SK-N-SH (cell line): ENCODE data around the gene FAM76A. TPM values are rescaled to one million over a fixed set of nuclear protein-coding genes. Genes with fewer than 3 reads are reported as not detected.

Experiments used
- CTCF ChIA-PET: fragments of 300-600, 350-600 bp; formaldehyde crosslinking; extraction: SDS; loops from one replicate; lab custom pipeline; 2021; lab: Yijun Ruan, JAX
- POLR2A ChIA-PET: fragments of 350-600 bp; sonication (Branson Sonifier 250); formaldehyde crosslinking; extraction: SDS; loops from one replicate; lab custom pipeline; 2020; ENCODE audit warnings: antibody characterized with exemption, inconsistent platforms; lab: Yijun Ruan, JAX
- DNase-seq: peaks from one replicate; pipeline ENCODE4 v3.0.0; 2012
- H2AFZ ChIP-seq: fragments of 200-600 bp; sonication (generic); 2 replicates; pipeline ENCODE4 v1.8.1; 2016; ENCODE audit warnings: antibody characterized with exemption, mild to moderate bottlenecking, low read depth
- H3F3A ChIP-seq: fragments of 200-600 bp; sonication (generic); replicated peaks from 2 replicates; pipeline ENCODE3; 2016; ENCODE audit warnings: antibody characterized with exemption, mild to moderate bottlenecking; ENCODE audit not compliant: insufficient read depth
- H3K27ac ChIP-seq, 2 experiments: fragments of 200-500 bp in 1 of 2; fragments of 200-600 bp in 1 of 2; sonication (Bioruptor generic) in 1 of 2; sonication (generic), shearing (Covaris generic) in 1 of 2; 2 replicates each; pipeline versions ENCODE4 v1.5.1 to v1.6.1; 2014 to 2016; ENCODE audit warnings: low read depth in 2 of 2, inconsistent platforms in 1 of 2, low read length in 1 of 2, mild to moderate bottlenecking in 1 of 2, mixed read lengths in 1 of 2
- H3K27me3 ChIP-seq: fragments of 200-600 bp; sonication (generic), shearing (Covaris generic); 2 replicates; pipeline ENCODE4 v1.6.1; 2016; ENCODE audit warnings: mixed run types; ENCODE audit not compliant: insufficient read depth
- H3K36me3 ChIP-seq, 2 experiments: fragments of 200-500 bp in 1 of 2; fragments of 200-600 bp in 1 of 2; sonication (Bioruptor generic) in 1 of 2; sonication (generic) in 1 of 2; replicated peaks in 1 of 2; 2 replicates each; pipeline versions ENCODE3 to v1.5.1; 2014 to 2016; ENCODE audit warnings: low read length in 1 of 2, mild to moderate bottlenecking in 1 of 2; ENCODE audit not compliant: insufficient read depth in 2 of 2, control insufficient read depth in 1 of 2
- H3K4me1 ChIP-seq, 2 experiments: fragments of 200-500 bp in 1 of 2; fragments of 200-600 bp in 1 of 2; sonication (Bioruptor generic) in 1 of 2; sonication (generic), shearing (Covaris generic) in 1 of 2; 2 replicates each; pipeline versions ENCODE4 v1.5.1 to v1.6.1; 2014 to 2016; ENCODE audit warnings: low read depth in 1 of 2, low read length in 1 of 2, mixed run types in 1 of 2; ENCODE audit not compliant: insufficient read depth in 2 of 2, control insufficient read depth in 1 of 2
- H3K4me2 ChIP-seq: fragments of 200-600 bp; sonication (generic), shearing (Covaris generic); 2 replicates; pipeline ENCODE4 v1.6.1; 2017; ENCODE audit warnings: mixed run types
- H3K4me3 ChIP-seq, 2 experiments: fragments of 200-500 bp in 1 of 2; fragments of 200-600 bp in 1 of 2; sonication (Bioruptor generic) in 1 of 2; sonication (generic), shearing (Covaris generic) in 1 of 2; 2 replicates each; pipeline versions ENCODE4 v1.5.1 to v1.8.1; 2014 to 2016; ENCODE audit warnings: low read depth in 2 of 2, inconsistent platforms in 1 of 2, low read length in 1 of 2, mild to moderate bottlenecking in 1 of 2, mixed read lengths in 1 of 2, moderate library complexity in 1 of 2
- H3K79me2 ChIP-seq: fragments of 200-600 bp; sonication (generic); 2 replicates; pipeline ENCODE4 v1.8.1; 2017; ENCODE audit warnings: mild to moderate bottlenecking; ENCODE audit not compliant: insufficient read depth
- H3K9ac ChIP-seq: fragments of 200-600 bp; sonication (generic); 2 replicates; pipeline ENCODE4 v1.6.1; 2017; ENCODE audit warnings: mixed run types
- H3K9me2 ChIP-seq: fragments of 200-600 bp; sonication (generic); 2 replicates; pipeline ENCODE4 v1.6.1; 2017; ENCODE audit warnings: mixed run types
- H3K9me3 ChIP-seq: fragments of 200-600 bp; sonication (generic); 2 replicates; pipeline ENCODE4 v1.6.1; 2017; ENCODE audit warnings: mixed run types, mild to moderate bottlenecking, moderate library complexity
- H4K20me1 ChIP-seq: fragments of 200-600 bp; sonication (generic); 2 replicates; pipeline ENCODE4 v1.6.1; 2017; ENCODE audit warnings: mild to moderate bottlenecking, mixed run types; ENCODE audit not compliant: insufficient read depth
- CHD2 ChIP-seq: fragments of 150-350 bp; IDR thresholded peaks from 2 replicates; pipeline ENCODE4 v1.6.1; 2018; ENCODE audit warnings: low read length; ENCODE audit not compliant: partially characterized antibody
- CTCF ChIP-seq: fragments of 200-600 bp; sonication (generic); IDR thresholded peaks from 2 replicates; pipeline ENCODE4 v1.6.1; 2017; ENCODE audit warnings: antibody characterized with exemption, mild to moderate bottlenecking, moderate library complexity
- ELF1 ChIP-seq: IDR thresholded peaks from 2 replicates; pipeline ENCODE4 v1.4.0; 2012
- EP300 ChIP-seq, 2 experiments: IDR thresholded peaks; 2 replicates each; pipeline versions ENCODE4 v1.4.0 to v1.6.1; 2012; ENCODE audit warnings: borderline replicate concordance in 1 of 2, low read depth in 1 of 2, low read length in 1 of 2
- EZH2phosphoT487 ChIP-seq: fragments of 200-600 bp; sonication (generic); IDR thresholded peaks from 2 replicates; pipeline ENCODE4 v1.6.1; 2017; ENCODE audit warnings: low read depth, mixed run types, mild to moderate bottlenecking, antibody characterized with exemption, moderate library complexity, borderline replicate concordance
- FOSL2 ChIP-seq: IDR thresholded peaks from 2 replicates; pipeline ENCODE4 v1.4.0; 2012; ENCODE audit warnings: low read depth, mild to moderate bottlenecking, moderate library complexity, borderline replicate concordance
- FOXJ3 ChIP-seq: sonication (generic); formaldehyde crosslinking; IDR thresholded peaks from 2 replicates; pipeline ENCODE4 v1.5.1; 2020; ENCODE audit warnings: mild to moderate bottlenecking, missing genetic modification reagents
- FOXM1 ChIP-seq: IDR thresholded peaks from 2 replicates; pipeline ENCODE4 v1.4.0; 2012; ENCODE audit warnings: low read depth, mild to moderate bottlenecking
- GABPA ChIP-seq: IDR thresholded peaks from 2 replicates; pipeline ENCODE4 v1.4.0; 2012; ENCODE audit warnings: low read depth, mild to moderate bottlenecking
- IRF3 ChIP-seq: fragments of 150-350 bp; IDR thresholded peaks from 2 replicates; pipeline ENCODE4 v1.6.1; 2016; ENCODE audit warnings: mild to moderate bottlenecking, low read depth, low read length
- JUND ChIP-seq: IDR thresholded peaks from 2 replicates; pipeline ENCODE4 v1.4.0; 2012
- MAX ChIP-seq: IDR thresholded peaks from 2 replicates; pipeline ENCODE4 v1.4.0; 2012; ENCODE audit warnings: low read depth
- MEF2A ChIP-seq: IDR thresholded peaks from 2 replicates; pipeline ENCODE4 v1.4.0; 2012; ENCODE audit warnings: low read depth, borderline replicate concordance
- MXI1 ChIP-seq: IDR thresholded peaks from 2 replicates; pipeline ENCODE4 v1.6.1; 2012; ENCODE audit warnings: mild to moderate bottlenecking, low read depth, low read length, improper control_type of control experiment
- NFIC ChIP-seq: IDR thresholded peaks from 2 replicates; pipeline ENCODE4 v1.4.0; 2012; ENCODE audit warnings: borderline replicate concordance
- NRF1 ChIP-seq: IDR thresholded peaks from 2 replicates; pipeline ENCODE4 v1.6.1; 2012; ENCODE audit warnings: low read depth, mild to moderate bottlenecking, low read length
- POLR2AphosphoS5 ChIP-seq: IDR thresholded peaks from 2 replicates; pipeline ENCODE4 v1.6.1; 2012; ENCODE audit warnings: low read depth, low read length
- RAD21 ChIP-seq: IDR thresholded peaks from 2 replicates; pipeline ENCODE4 v1.6.1; 2012; ENCODE audit warnings: mild to moderate bottlenecking, low read length
- RCOR1 ChIP-seq: fragments of 150-350 bp; IDR thresholded peaks from 2 replicates; pipeline ENCODE4 v1.6.1; 2017; ENCODE audit warnings: antibody characterized with exemption, low read length
- RFX5 ChIP-seq: IDR thresholded peaks from 2 replicates; pipeline ENCODE4 v1.6.1; 2012; ENCODE audit warnings: mild to moderate bottlenecking, improper control_type of control experiment, low read length
- RXRA ChIP-seq: IDR thresholded peaks from 2 replicates; pipeline ENCODE4 v1.4.0; 2012; ENCODE audit warnings: low read depth, mild to moderate bottlenecking, borderline replicate concordance
- SIN3A ChIP-seq: IDR thresholded peaks from 2 replicates; pipeline ENCODE4 v1.6.1; 2012; ENCODE audit warnings: low read depth, mild to moderate bottlenecking, low read length, moderate library complexity, borderline replicate concordance
- TAF1 ChIP-seq: IDR thresholded peaks from 2 replicates; pipeline ENCODE4 v1.6.1; 2012; ENCODE audit warnings: low read depth, mild to moderate bottlenecking, low read length, moderate library complexity, borderline replicate concordance
- TCF12 ChIP-seq: IDR thresholded peaks from 2 replicates; pipeline ENCODE4 v1.4.0; 2012
- TEAD4 ChIP-seq: IDR thresholded peaks from 2 replicates; pipeline ENCODE4 v1.4.0; 2012; ENCODE audit warnings: mild to moderate bottlenecking, borderline replicate concordance; ENCODE audit not compliant: insufficient read depth
- USF1 ChIP-seq: IDR thresholded peaks from 2 replicates; pipeline ENCODE4 v1.4.0; 2012; ENCODE audit warnings: low read depth, borderline replicate concordance
- USF2 ChIP-seq: fragments of 150-350 bp; IDR thresholded peaks from 2 replicates; pipeline ENCODE4 v1.6.1; 2017; ENCODE audit warnings: antibody characterized with exemption, low read length, low read depth, borderline replicate concordance
- WGBS: methylation state at CpG from one replicate; pipeline ENCODE4 v1.1.6; 2017; ENCODE audit warnings: low lambda C conversion rate; 5-methylcytosine and 5-hydroxymethylcytosine counted together
- polyA plus RNA-seq, 3 experiments: library from polyadenylated mRNA; depleted of rRNA; stranded (reverse); fragments of >200 nt; gene quantifications; 2 replicates each; pipeline ENCODE4 v1.2.3, GENCODE V29; 2012

FAM76A gene
- polyA plus RNA-seq, 1 of the 3 experiments (the other 2 are of a cell fraction): 2.9 TPM

GRCh38 chr1:27772932-27773825, 47.4 kb downstream of the FAM76A start, which contains the start of gene STX12:
TSS of gene STX12 (plus strand) at chr1:27773219. CDS start at chr1:27773308, 89 bp downstream.
- DNase-seq: peak; percentile 98
- H3K9ac ChIP-seq: peak within 1 kb of the TSS; percentile 81
- ChIA-PET POLR2A (interaction anchor here (0.7 to 1.2 kb wide), 10 partner anchors 12 to 101 kb away, joined by 3 to 19 read pairs (median 3); partner anchors contain the start of genes FAM76A, IFI6 and PPP1R8), CTCF (interaction anchor here (0.8 to 2.9 kb wide), 8 partner anchors 14 to 381 kb away, joined by 3 to 13 read pairs (median 4); partner anchors contain the start of genes FAM76A, GPR3 and IFI6)
- no peaks in the 10 kb centered on the region for H3F3A ChIP-seq
- peaks cover 0 to 5% of the 10 kb centered on the region in 2 experiments; a peak in 2 of 4 replicates for H3K4me1 ChIP-seq
- H4K20me1 ChIP-seq: 0 out of 2 replicates have a peak, but pooled peaks cover 9% of the 10 kb centered on the region
- peak within 1 kb of the TSS; percentile 84 to 88 for H3K4me3 ChIP-seq
- H3K9me2 ChIP-seq: no peaks in the 10 kb centered on the region
- H2AFZ ChIP-seq: peak within 1 kb of the TSS; percentile 79
- H3K36me3 ChIP-seq: peaks cover 0 to 4% of the 10 kb centered on the region in 2 experiments
- peak within 1 kb of the TSS; percentile 70 to 81 for H3K27ac ChIP-seq
- H3K4me2 ChIP-seq: peak within 1 kb of the TSS; percentile 92
- 2% methylated on average over 37 of the region's 58 CpGs for WGBS
- H3K9me3 ChIP-seq: no peaks in the 10 kb centered on the region
- no peaks in the 10 kb centered on the region for H3K27me3 ChIP-seq
- peaks cover 49% of the 10 kb centered on the region for H3K79me2 ChIP-seq
- TF ChIP-seq TAF1 (peak; percentile 98), ELF1 (peak; percentile 59), POLR2AphosphoS5 (peak; percentile 91), MEF2A (no peak), USF1 (no peak), SIN3A (peak; percentile 68; the same call in 1 of the 2 replicates), EZH2phosphoT487 (no peak), RXRA (no peak), FOSL2 (peak; percentile 34; the same call in 1 of the 2 replicates), RCOR1 (no peak), TEAD4 (no peak), NRF1 (peak; percentile 95), CTCF (no peak), FOXJ3 (no peak), FOXM1 (no peak), USF2 (no peak), RAD21 (no peak; the same call in 1 of the 2 replicates), JUND (no peak), TCF12 (no peak; the same call in 1 of the 2 replicates), CHD2 (no peak), MXI1 (peak; percentile 82), IRF3 (no peak), MAX (peak; percentile 10; the same call in 1 of the 2 replicates), NFIC (no peak), RFX5 (peak; percentile 78), EP300 (IDR thresholded peaks at IDR 0.05; ENCODE audit: borderline replicate concordance in 1 of 2, low read depth in 1 of 2, low read length in 1 of 2) (no peak), GABPA (peak; percentile 66)
